NCI-H226 (cell line): Measurements from ENCODE around the gene SYNDIG1.

ENCODE experiments used
- DNase-seq: peaks from one replicate; pipeline ENCODE4 v3.0.0-alpha.2; 2015

Gene SYNDIG1

DNA sequence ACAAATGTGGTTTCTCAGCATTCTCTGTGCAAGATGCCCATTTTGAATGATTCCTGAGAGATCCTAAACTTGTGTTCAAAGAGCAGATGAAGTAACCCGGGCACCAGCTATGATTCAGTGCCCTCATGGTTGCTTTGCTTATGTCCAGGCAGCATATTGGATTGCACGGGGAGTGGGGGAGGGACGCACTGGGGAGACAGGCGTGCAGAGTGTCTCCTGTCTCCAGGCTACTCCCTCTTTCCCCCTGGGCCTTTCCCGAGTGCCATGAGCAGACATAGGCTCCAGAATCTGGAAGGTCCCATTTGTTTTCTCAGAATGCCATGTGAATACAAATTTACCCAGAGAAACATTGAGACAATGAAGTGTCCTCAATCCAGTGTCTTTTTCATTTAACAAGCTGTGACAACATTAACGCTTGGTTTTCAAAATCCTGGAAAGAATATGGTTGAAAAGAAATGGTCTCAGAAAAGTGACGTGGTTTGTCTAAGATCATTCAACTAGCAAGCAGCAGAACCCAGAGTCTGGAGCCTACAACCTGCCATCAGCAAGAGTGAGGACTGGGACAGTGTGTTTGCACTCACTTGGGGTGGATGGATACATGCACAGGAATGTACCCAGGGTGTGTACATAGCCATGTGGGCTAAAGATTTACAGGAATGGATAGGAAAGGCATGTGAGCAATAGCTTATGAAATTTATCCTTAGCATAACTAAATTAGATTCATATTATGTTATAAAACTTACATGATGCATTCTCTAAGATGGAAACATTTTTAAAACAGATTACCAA is 4.2 kb downstream of the SYNDIG1 start:
- no peak for DNase-seq

DNA sequence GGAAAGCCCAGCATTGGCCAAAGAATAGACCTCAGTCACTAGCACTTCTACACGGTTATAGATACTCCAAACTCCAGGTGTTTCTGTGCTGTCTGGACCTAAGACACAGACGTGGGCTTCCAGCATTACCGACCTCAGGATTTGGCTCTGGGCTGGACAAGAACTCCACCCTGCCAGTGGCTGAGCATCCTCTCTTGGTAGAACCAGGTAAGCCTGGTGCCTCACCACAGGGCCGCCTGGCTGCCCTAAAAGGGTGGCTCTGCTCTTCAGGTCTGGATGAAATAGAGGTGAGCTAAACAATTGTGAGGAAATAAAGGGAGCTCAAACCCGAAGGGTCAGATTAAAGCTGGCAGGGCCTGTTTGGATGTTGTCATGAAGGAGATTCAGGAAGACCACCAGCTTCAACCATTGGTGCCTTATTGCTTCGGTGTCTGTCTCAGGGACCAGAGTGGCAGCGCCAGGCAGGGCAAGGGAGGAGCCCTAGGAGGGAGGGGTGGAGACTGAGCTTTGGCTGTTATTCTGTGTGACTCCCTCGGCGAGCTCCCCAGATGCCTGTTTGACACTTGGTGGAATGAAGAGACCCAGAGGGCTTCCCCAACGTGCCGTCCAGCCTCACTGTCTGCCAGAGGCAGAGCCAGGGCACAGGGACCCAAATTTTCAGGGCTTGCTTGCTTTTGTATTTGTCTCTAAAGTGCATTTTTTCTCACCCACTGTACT is 8.6 kb downstream of the SYNDIG1 start:
- DNase-seq: no peak

GRCh38 chr20:24478584-24478983 is 9.2 kb downstream of the SYNDIG1 start:
- no peak for DNase-seq

- no peak for DNase-seq
These were observed 9.7 kb downstream of the SYNDIG1 start for GRCh38 chr20:24479106-24479505.

GRCh38 chr20:24479595-24479994 is 10.2 kb downstream of the SYNDIG1 start:
- DNase-seq: no peak

- no peak for DNase-seq
These were observed 11.1 kb downstream of the SYNDIG1 start for GRCh38 chr20:24480509-24480908.

GRCh38 chr20:24481173-24481572 is 11.7 kb downstream of the SYNDIG1 start:
- DNase-seq: no peak

- DNase-seq: no peak
These were observed 14.1 kb downstream of the SYNDIG1 start for GRCh38 chr20:24483435-24484080.

GRCh38 chr20:24484081-24484450 is 14.6 kb downstream of the SYNDIG1 start:
- DNase-seq: no peak

DNA sequence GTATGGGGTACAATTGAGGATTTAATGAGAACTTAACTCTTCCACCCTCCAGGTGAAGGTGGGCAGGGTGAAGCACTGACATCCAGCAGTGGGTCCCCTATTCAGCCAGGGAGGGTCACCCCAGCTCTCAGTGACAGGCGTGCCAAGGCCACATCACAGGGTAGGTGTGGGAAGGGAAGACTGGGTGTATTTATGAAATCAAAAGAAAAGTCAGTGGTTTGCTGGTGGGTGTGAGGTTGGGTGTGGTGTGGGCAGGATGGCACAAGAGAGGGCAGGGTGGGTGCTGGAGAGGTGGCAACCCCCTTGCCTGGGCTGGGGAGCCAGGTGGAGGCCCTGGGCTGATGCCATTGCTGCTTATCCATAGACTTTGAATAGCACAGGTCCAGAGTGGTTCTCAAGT is 16.6 kb downstream of the SYNDIG1 start:
- DNase-seq: no peak

GRCh38 chr20:24487240-24487639 is 17.8 kb downstream of the SYNDIG1 start:
- DNase-seq: no peak

- DNase-seq: no peak
These were observed 18.2 kb downstream of the SYNDIG1 start for GRCh38 chr20:24487648-24488047.

- no peak for DNase-seq
These were observed 18.8 kb downstream of the SYNDIG1 start for GRCh38 chr20:24488064-24488799.

DNA sequence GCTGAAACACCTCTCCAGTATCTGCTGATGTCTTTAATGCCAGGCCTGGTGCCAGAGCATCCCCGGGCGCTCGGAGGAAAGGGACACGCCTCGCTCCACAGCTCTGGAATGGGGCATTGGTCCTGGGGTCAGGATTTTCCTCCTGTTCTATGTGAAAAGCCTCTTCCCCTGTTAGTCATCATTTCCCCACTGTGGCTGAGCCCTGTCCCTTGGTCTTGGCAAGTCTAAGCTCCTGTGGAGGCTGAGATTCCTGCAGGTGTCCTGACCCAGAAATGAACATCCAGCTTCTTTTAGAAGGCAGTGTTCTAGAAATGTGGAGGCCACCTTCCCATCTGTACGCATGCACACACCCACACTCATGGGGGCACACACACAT is 19.4 kb downstream of the SYNDIG1 start:
- DNase-seq: no peak

DNA sequence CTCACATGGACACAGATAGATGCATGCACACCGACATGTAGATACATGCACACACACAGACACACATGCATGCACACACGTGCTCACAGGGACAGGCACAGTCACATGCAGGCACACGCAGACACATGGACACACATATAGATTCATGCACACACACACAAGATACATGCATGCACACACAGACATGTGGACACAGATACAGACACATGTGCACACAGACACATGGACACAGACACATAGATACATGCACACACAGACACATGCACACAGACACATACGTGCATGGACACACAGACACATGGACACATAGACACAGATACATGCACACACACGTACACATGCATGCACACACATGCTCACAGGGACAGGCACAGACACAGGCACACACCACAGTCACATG is 19.8 kb downstream of the SYNDIG1 start:
- DNase-seq: no peak

DNA sequence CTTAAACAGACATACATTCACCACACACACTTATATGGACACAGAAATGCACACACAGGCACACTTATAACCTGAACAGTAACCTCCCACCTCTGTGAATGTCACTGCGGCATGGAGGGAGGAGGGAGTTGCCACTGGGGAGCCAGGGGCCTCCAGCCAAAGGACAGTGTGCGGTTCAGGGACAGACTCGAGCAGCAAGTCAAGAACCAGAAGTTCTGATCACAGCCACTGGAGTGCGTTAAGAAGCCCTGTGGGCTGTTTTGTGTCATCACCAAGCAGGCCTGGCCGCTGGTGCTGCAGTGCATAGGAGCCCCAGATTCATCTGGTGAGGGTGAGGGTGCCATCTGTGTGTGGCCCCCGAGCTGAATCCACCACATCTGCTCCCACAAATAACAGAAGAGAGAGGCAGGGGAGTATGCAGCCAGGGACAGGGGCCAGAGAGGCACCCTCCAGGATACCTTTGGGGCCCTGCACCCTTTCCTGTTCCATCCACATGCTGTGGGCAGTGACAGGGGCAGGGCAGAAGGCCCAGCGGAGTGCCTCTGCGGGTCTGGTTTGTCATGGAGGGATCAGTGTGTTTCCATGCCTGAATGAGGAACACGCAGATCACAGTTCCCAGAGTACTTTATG is 20.3 kb downstream of the SYNDIG1 start:
- no peak for DNase-seq

- no peak for DNase-seq
These were observed 21.2 kb downstream of the SYNDIG1 start for GRCh38 chr20:24490598-24490997.

DNA sequence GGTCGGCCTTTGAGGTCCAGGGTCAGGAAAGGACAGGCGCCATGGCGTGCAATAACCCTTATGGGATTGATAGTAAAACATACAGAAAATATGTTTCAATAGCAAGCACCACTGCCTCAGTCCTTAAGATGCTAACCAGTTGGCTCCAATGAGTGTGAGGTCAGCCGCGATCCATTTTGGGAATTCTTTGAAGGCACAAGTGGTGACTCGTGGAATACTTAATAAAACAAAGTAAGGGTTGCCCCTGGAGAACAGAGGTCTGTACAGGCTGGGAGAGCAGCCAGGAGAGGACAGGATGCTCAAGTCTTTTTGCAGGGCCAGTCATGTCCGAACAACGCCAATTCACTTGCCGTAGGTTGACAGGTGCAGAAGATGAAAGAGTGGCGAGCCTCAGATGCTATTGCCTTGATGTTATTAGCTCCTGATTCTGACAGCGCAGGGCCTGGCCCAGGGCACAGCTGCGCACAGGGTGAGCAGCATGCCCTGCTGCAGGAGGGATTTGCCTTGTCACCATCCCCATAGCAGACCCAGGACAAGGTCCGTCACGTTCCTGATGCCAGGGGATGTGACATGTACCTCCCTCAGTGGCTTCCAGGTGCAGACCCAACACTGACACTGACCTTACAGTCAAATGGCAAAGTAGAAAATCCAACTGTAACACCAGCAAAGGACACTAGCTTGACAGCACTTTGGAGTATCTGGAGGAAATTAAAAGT is 21.8 kb downstream of the SYNDIG1 start:
- no peak for DNase-seq

- DNase-seq: no peak
These were observed 22.7 kb downstream of the SYNDIG1 start for GRCh38 chr20:24492031-24492607.

- no peak for DNase-seq
These were observed 23.3 kb downstream of the SYNDIG1 start for GRCh38 chr20:24492698-24493097.

DNA sequence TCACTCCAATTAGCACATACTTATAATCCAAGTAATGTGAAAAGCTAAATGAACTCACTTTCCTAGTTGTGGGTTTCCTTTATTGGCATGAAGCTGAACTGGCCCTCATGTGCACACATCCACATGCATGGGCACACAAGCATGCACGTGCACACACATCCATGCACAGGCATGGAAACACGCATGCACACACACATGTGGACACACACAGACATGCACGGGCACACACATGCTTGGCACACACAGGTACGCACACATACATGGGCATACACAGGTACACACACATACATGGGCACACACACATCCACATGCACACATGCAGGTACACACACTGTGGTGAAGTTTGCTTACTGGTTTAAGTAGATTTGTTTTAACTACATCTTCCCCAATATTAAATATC is 23.8 kb downstream of the SYNDIG1 start:
- no peak for DNase-seq
